ENCODE measurements around the gene LRRC75A.

DNA sequence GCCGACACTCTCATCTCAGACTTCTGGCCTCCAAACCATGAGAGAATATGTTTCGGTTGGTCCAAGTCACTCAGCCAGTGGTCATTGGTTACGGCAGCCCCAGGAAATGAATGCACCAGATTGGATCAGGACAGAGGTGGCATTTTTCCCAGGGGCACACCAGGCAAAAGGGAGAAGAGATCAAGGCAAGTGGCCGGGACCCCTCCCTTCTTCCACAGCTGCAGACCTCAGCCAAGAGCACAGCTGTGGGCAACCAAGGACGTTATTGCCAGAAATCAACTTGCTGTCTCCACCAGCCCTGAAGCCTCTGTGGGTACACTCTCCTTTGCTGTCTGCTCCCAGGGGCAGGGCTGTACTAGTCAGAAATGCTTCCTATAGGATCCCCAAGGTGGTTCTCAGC lies 20.7 kb downstream of the LRRC75A start:
- no peak for TF ChIP-seq POLR2A (IDR thresholded peaks at IDR 0.05)
- no peak for TF ChIP-seq POLR2AphosphoS5 (IDR thresholded peaks at IDR 0.05)
- TF ChIP-seq, protein P1, sequence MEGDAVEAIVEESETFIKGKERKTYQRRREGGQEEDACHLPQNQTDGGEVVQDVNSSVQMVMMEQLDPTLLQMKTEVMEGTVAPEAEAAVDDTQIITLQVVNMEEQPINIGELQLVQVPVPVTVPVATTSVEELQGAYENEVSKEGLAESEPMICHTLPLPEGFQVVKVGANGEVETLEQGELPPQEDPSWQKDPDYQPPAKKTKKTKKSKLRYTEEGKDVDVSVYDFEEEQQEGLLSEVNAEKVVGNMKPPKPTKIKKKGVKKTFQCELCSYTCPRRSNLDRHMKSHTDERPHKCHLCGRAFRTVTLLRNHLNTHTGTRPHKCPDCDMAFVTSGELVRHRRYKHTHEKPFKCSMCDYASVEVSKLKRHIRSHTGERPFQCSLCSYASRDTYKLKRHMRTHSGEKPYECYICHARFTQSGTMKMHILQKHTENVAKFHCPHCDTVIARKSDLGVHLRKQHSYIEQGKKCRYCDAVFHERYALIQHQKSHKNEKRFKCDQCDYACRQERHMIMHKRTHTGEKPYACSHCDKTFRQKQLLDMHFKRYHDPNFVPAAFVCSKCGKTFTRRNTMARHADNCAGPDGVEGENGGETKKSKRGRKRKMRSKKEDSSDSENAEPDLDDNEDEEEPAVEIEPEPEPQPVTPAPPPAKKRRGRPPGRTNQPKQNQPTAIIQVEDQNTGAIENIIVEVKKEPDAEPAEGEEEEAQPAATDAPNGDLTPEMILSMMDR (IDR thresholded peaks at IDR 0.05), result no peak
